ENCODE results near the gene OGFRL1. TPM values are rescaled to one million over a fixed set of nuclear protein-coding genes. Genes with fewer than 3 reads are reported as not detected.

The OGFRL1 gene
- total RNA-seq, 1 donor from 2014 or later, result 6.0 TPM

GRCh38 chr6:71248878-71249544, 39.6 kb upstream of the OGFRL1 start:
- H3K4me1 Mint-ChIP-seq (ENCODE audit: unreplicated experiment), result peaks cover 17% of the 10 kb centered on the region
- no peak overlapping the region for H3K4me3 Mint-ChIP-seq
- H3K36me3 Mint-ChIP-seq, result no peaks in the 10 kb centered on the region
- H3K27ac Mint-ChIP-seq, result no peak overlapping the region
- H3K27me3 Mint-ChIP-seq, result peaks cover 3% of the 10 kb centered on the region
- no peaks in the 10 kb centered on the region for H3K9me3 Mint-ChIP-seq
- TF ChIP-seq CTCF (conservative IDR thresholded peaks at IDR 0.05), result no peak
- no peak for DNase-seq (ENCODE audit: extremely low spot score, unreplicated experiment)

GRCh38 chr6:71250099-71250602, 38.5 kb upstream of the OGFRL1 start:
- H3K27ac Mint-ChIP-seq, result no peak overlapping the region
- no peak overlapping the region for H3K4me3 Mint-ChIP-seq
- no peaks in the 10 kb centered on the region for H3K9me3 Mint-ChIP-seq
- H3K27me3 Mint-ChIP-seq, result peaks cover 3% of the 10 kb centered on the region
- TF ChIP-seq CTCF (conservative IDR thresholded peaks at IDR 0.05), result no peak
- DNase-seq (ENCODE audit: extremely low spot score, unreplicated experiment), result no peak
- H3K4me1 Mint-ChIP-seq (ENCODE audit: unreplicated experiment), result peaks cover 24% of the 10 kb centered on the region
- H3K36me3 Mint-ChIP-seq, result no peaks in the 10 kb centered on the region

DNA sequence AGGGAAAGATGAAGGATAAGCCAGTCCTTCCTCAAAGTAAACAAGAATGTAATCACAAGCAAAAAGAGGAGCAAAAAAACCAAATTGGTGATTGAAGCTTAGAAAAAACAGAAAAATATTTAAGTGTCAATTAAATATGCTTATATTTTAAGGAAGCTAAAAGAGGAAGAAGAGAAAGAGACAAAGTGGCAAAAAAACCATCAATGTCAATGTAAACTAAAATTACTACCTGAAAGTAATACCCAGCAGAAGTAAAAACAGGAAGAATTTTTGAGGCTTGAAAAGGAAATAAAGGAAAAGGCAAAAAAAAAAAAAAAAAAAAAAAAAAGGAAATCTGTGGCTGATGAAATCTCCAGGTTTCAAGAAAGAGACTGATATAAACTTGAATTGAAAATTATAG, 36.2 kb upstream of the OGFRL1 start:
- Mint-ChIP-seq H3K27ac (no peak overlapping the region), H3K4me1 (ENCODE audit: unreplicated experiment) (peaks cover 24% of the 10 kb centered on the region)
- TF ChIP-seq CTCF (conservative IDR thresholded peaks at IDR 0.05), result no peak

GRCh38 chr6:71252960-71253359, 35.7 kb upstream of the OGFRL1 start:
- H3K27me3 Mint-ChIP-seq, result peaks cover 3% of the 10 kb centered on the region
- DNase-seq (ENCODE audit: extremely low spot score, unreplicated experiment), result no peak
- peaks cover 24% of the 10 kb centered on the region for H3K4me1 Mint-ChIP-seq (ENCODE audit: unreplicated experiment)
- H3K4me3 Mint-ChIP-seq, result no peak overlapping the region
- H3K9me3 Mint-ChIP-seq, result no peaks in the 10 kb centered on the region
- no peak for TF ChIP-seq CTCF (conservative IDR thresholded peaks at IDR 0.05)
- no peak overlapping the region for H3K27ac Mint-ChIP-seq
- H3K36me3 Mint-ChIP-seq, result no peaks in the 10 kb centered on the region

More for the DNA sequence above, 36.2 kb upstream of the OGFRL1 start:
- peaks cover 3% of the 10 kb centered on the region for H3K27me3 Mint-ChIP-seq
- DNase-seq (ENCODE audit: extremely low spot score, unreplicated experiment), result no peak
- no peaks in the 10 kb centered on the region for H3K36me3 Mint-ChIP-seq
- no peak overlapping the region for H3K4me3 Mint-ChIP-seq
- H3K9me3 Mint-ChIP-seq, result no peaks in the 10 kb centered on the region

DNA sequence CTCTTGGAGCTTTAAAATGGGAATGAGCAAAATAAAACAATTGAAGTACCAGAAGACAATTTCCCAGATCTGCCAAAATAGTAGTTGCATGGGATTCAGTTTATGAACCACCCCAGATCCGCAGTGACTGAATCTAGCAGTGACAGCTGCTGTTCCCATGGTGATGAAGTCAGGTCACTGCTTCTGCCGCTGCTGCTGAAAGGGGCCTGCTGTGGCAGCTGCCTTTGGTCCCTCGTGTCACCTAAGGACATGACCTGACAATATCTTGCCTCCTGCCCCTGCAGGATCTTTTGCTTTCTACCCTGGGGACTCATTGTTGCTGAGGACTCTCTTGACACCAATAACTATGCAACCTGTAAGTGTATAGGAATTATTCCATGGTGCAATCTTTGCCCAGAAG, 34.3 kb upstream of the OGFRL1 start:
- Mint-ChIP-seq H3K4me1 (ENCODE audit: unreplicated experiment) (peaks cover 12% of the 10 kb centered on the region), H3K27ac (no peak overlapping the region), H3K27me3 (peaks cover 3% of the 10 kb centered on the region)

More for the DNA sequence above, 34.3 kb upstream of the OGFRL1 start:
- Mint-ChIP-seq H3K4me3 (no peak overlapping the region), H3K36me3 (no peaks in the 10 kb centered on the region), H3K9me3 (no peaks in the 10 kb centered on the region)
- TF ChIP-seq CTCF (conservative IDR thresholded peaks at IDR 0.05), result no peak
- no peak for DNase-seq (ENCODE audit: extremely low spot score, unreplicated experiment)

Measured in type B pancreatic cell (in vitro differentiated cells).